GM10248 (cell line): ENCODE measurements around the gene POGK.
"Not testable (repeated sequence)": the region's sequence is repeated elsewhere in the genome, so short reads cannot be mapped to it uniquely, and the experiment has no call there.

Experiments
- CTCF ChIA-PET: fragments of 300-600 bp; sonication (Branson Sonifier 250); formaldehyde crosslinking; extraction: SDS; loops from one replicate; lab custom pipeline; 2021; ENCODE audit warnings: antibody characterized with exemption; lab: Yijun Ruan, JAX
- POLR2A ChIA-PET: fragments of 350-650 bp; sonication (Branson Sonifier 250); formaldehyde crosslinking; extraction: SDS; loops from one replicate; lab custom pipeline; 2020; ENCODE audit warnings: antibody characterized with exemption; lab: Yijun Ruan, JAX
- DNase-seq: peaks from one replicate; pipeline ENCODE4 v3.0.0; 2012; ENCODE audit errors: extremely low spot score
- CTCF ChIP-seq: IDR thresholded peaks from 2 replicates; pipeline ENCODE4 v1.5.1; 2012; ENCODE audit warnings: mild to moderate bottlenecking, low read depth; ENCODE audit errors: extremely low read depth, missing control alignments, control extremely low read depth

The POGK gene

GRCh38 chr1:166875734-166876539, 36.7 kb downstream of the POGK start, which contains the start of gene TADA1:
TADA1 (minus strand) TSS chr1:166876264; CDS start chr1:166876233, 31 bp downstream.
- POLR2A ChIA-PET, result interaction anchor here (0.9 kb wide), 1 partner anchor 30 kb away, joined by 3 read pairs; no protein-coding TSS in a partner anchor
- DNase-seq, result peak; percentile 96
- CTCF ChIA-PET, result interaction anchor here (0.7 to 2.9 kb wide), 14 partner anchors 11 to 659 kb away, joined by 3 to 11 read pairs (median 4); partner anchors contain the start of genes POGK and POU2F1
- peak; percentile 13 for TF ChIP-seq CTCF

DNA sequence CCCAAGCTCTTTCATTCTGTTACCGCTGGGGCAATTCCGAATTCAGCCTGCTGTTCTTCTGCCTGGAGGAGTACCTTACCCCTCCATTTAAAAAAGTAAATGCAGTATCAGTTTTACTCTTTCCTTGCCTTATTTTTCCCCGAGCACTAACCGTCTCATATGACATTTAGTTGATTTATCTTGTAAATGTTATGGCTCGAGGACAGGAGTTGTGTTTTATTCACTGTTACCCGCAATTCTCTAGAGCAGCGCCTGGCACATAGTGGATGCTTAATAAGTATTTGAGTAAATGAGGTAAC, 37.2 kb downstream of the POGK start:
- ChIA-PET POLR2A (interaction anchor here (0.9 kb wide), 1 partner anchor 31 kb away, joined by 3 read pairs; no protein-coding TSS in a partner anchor), CTCF (interaction anchor here (1.0 to 2.9 kb wide), 12 partner anchors 12 to 658 kb away, joined by 3 to 11 read pairs (median 4); partner anchors contain the start of gene POGK)
- no peak for TF ChIP-seq CTCF
- DNase-seq, result no peak

GRCh38 chr1:166878173-166878917, 39.1 kb downstream of the POGK start:
- CTCF ChIA-PET, result interaction anchor here (0.9 to 2.5 kb wide), 4 partner anchors 17 to 181 kb away, joined by 3 to 11 read pairs (median 5); partner anchors contain the start of gene POGK
- POLR2A ChIA-PET, result interaction anchor here (0.6 kb wide), 1 partner anchor 106 kb away, joined by 3 read pairs; no protein-coding TSS in a partner anchor

DNA sequence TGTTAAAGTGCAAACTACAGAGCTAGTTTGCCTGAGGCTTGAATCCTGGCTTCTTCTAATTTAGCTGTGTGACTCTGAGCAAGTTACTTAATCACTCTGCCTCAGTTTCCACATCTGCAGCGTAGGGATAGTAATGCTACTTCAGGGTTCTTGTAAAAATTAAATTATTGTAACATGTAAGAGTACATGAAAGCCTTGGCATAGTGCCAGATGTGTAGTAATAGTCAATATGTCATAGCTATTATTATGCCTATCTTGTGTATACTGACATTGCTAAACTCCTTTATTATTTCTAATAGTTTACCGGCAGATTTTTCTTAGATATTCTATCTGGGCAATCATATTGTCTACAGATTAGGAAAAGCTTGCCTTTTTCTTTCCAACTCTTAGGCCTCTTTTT, 43.6 kb downstream of the POGK start:
- no peak for DNase-seq
- ChIA-PET POLR2A (no interaction called here), CTCF (interaction anchor here (1.0 to 6.8 kb wide), 11 partner anchors 9 to 272 kb away, joined by 3 to 51 read pairs (median 5); no protein-coding TSS in a partner anchor)
- TF ChIP-seq CTCF, result no peak

More at GRCh38 chr1:166878173-166878917, 39.1 kb downstream of the POGK start:
- DNase-seq, result not testable (repeated sequence)

DNA sequence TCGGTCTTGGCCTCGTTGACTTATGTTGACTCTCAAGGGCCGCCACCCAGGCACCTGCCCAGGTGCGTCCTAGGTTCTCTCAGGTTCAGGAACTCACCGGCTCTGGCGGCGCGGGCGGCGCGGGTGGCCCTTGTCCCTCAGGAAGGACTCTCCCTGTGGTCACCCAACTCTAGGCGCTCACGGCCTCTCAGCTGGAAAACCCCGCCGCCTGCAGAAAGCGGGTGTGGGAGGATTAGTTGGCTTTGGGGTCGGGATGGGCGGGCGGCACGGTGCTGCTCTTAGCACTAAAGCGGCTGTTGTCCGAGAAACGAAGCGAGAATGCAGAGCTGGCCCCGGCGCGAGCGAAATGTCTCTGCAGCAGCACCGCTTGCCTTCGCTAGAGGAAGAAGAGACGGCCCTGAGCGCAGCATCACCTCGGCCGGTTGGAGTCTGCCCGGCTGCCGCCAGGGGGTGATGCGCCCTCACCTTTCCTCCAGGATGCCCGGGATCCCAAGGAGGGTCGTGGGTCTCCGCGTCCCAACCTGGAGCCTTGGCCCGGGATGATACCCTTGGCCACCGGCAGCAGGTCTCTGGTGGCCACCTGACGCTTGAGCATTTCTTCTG, 44.9 kb downstream of the POGK start:
- TF ChIP-seq CTCF, result peak; percentile 48
- peak; percentile 52 for DNase-seq
- ChIA-PET POLR2A (no interaction called here), CTCF (interaction anchor here (0.8 to 6.8 kb wide), 12 partner anchors 10 to 271 kb away, joined by 3 to 51 read pairs (median 5); no protein-coding TSS in a partner anchor)

GRCh38 chr1:166884971-166885370, 45.7 kb downstream of the POGK start:
- DNase-seq, result no peak
- CTCF ChIA-PET, result interaction anchor here (0.8 to 6.8 kb wide), 5 partner anchors 9 to 175 kb away, joined by 3 to 51 read pairs (median 4); no protein-coding TSS in a partner anchor
- POLR2A ChIA-PET, result no interaction called here
- no peak for TF ChIP-seq CTCF
